ENCODE measurements around the gene RASSF9. TPM values are rescaled to one million over a fixed set of nuclear protein-coding genes. Genes with fewer than 3 reads are reported as not detected.
A peak's percentile ranks its signal among the peaks of the same experiment; 100 is the strongest.

Gene RASSF9
- polyA plus RNA-seq (ENCODE audit: insufficient read length): 2.5 TPM

DNA sequence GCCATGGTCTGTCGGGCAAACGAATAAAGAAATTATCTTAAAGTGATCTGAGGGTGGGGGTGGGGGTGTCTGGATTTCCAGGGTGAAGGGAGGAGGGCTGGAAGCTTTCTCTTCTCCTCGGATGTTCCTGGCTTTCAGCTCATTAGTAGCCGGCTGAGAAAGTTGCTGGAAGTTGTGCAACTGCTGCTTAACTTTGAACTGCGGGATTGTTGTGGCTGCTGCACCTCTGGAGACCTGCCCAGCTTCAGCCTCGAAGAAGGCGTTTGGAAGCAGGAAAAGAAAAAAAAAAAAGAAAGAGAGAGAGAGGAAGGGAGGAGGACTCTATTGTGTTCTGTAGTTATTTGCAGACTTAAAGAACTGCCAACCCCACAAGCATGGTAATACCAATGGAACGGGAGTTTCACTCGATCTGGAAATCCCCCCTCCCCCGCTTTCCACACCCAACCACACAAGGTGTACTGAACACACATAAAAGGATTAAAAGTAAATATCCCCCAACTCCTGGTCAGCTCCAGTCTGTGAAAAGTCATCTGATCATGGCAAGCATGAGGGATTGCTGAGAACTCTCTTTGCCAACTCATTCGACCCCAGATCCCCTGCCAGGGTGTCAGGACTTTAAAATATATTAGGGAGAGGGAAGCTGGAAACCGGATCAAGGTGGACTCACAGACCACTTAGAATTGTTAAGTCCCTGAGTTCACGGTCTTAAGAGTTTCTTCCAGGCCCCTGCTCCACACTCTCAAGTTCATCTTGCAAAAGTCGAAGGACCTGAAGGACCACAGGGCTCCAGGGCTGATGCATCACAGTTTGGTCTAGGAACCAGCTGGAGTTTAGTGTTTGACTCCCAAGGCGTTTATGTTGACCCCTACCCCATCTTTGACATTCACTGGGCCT lies at the start of gene RASSF9:
TSS of gene RASSF9 (minus strand) at position 213 of the 894 bp plus-strand sequence. CDS start at position 5, 208 bp downstream.
- DNase-seq (ENCODE audit: low read depth): peak; percentile 52

DNA sequence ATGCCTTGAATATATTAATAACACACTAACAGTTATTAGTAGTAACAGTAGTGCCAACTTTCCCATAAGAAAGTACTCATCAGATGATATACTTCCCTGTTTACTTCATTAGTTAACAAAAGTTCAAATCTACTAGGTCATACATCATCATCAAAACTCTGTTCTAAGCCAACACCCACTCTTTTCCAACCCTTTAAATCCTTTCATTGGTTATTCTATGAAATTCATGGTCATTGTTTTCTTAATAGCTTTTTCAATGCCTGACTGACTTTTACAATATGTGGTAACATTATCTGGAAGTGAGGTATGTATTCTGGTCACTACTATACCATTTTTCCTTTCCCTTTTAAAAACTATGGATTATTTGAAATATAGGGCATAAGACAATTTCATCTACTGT lies 47.6 kb upstream of the RASSF9 start:
- no peak for DNase-seq (ENCODE audit: low read depth)

GRCh38 chr12:85877459-85877858 lies 41.2 kb upstream of the RASSF9 start:
- no peak for DNase-seq (ENCODE audit: low read depth)

- DNase-seq (ENCODE audit: low read depth): no peak
Measured at GRCh38 chr12:85874031-85874461, 37.8 kb upstream of the RASSF9 start, which contains the start of gene NTS. Gene NTS, plus strand, starts transcription at chr12:85874295. Its CDS starts 109 bp downstream, at chr12:85874404.

GRCh38 chr12:85872497-85873091 lies 36.4 kb upstream of the RASSF9 start:
- peak; percentile 24 for DNase-seq (ENCODE audit: low read depth)

GRCh38 chr12:85866986-85867776 lies 31.0 kb upstream of the RASSF9 start:
- DNase-seq (ENCODE audit: low read depth): peak; percentile 70

DNA sequence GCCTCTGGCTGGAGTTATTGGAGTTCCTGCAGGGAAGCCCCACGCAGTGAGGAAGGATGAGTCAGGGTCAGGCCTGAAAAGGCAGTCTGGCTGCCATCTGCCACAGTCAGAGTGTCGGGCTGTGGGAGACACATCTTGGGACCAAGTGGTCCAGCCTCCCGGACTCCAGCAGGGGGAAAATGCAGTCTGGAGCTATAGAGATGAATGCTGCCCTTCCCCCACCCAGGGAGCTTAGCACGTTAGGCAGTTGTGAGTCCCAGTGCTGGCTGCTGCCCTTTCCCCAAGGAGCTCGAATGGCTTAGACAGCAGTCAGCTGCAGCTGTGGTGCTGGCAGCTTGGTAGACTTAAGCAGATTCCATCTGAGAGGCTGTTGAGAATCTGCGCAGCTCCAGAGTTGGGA lies 29.7 kb upstream of the RASSF9 start:
- no peak for DNase-seq (ENCODE audit: low read depth)

GRCh38 chr12:85856966-85857365 lies 20.8 kb upstream of the RASSF9 start:
- no peak for DNase-seq (ENCODE audit: low read depth)

DNA sequence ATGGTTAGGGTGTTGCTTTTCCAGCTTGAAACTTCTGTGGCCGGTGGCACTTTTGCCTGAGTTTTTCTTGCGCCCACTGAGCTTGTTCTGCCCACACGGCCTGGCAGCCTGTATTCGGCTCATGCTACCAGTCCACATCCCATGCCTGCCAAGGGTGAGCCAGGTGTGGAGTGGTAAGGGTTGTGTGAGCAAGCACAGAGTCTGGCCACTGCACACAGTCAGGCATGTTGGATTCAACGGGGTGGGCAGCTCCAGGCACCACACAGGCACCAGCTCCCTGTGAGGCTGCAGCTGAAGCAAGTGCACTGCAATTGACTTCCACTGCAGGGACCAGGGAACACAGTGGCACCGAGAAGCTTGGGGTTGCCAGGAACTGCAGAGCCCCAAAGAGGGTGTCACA lies 19.1 kb upstream of the RASSF9 start:
- no peak for DNase-seq (ENCODE audit: low read depth)

DNA sequence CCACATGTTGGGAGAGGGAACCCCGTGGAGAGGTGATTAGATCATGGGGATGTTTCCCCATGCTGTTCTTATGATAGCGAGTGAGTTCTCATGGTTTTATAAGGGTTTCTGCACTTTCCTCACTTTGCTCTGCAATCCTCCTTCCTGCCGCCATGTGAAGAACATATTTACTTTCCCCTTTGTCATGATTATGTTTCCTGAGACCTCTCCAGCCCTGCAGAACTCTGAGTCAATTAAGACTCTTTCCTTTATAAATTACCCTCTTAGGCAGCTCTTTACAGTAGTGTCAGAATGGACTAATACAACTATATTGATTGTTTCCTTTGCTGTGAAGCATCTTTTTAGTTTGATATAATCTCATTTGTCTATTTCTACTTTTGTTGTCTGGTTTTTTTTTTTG lies 13.1 kb upstream of the RASSF9 start:
- no peak for DNase-seq (ENCODE audit: low read depth)

DNA sequence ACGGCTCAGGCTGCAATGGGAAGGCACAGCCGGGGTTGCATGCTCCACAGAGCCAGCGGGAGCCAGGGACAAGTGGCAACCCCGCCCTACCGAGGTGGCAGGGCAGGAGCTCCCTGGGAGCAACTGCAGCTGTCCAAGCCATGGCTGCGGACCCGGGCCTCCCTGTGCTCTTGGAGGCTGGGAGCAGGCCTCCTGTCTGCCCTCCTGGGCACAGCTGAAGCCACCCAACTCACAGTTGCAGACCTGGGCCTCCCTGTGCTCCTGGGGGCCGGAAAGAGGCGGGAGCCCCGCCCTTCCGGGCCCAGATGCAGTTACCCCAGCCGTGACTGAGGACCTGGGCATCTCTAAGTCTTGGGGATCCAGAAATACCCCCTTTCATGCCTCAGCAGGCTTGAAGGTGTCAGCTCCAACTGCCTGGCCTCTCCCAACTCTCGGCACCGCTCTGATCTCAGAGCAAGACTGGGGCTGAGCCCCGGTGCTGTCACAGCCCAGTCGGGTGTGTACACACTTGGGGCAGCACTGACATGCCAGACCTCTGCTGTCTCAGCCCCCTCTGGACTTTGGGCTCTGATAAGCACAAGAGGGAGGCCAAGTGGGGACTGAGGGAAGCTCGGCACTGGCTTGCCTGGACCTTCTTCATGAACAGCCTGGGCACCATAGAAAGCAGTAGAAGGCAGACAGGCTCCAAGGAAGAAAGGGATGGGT lies 7.5 kb upstream of the RASSF9 start:
- DNase-seq (ENCODE audit: low read depth): no peak

DNA sequence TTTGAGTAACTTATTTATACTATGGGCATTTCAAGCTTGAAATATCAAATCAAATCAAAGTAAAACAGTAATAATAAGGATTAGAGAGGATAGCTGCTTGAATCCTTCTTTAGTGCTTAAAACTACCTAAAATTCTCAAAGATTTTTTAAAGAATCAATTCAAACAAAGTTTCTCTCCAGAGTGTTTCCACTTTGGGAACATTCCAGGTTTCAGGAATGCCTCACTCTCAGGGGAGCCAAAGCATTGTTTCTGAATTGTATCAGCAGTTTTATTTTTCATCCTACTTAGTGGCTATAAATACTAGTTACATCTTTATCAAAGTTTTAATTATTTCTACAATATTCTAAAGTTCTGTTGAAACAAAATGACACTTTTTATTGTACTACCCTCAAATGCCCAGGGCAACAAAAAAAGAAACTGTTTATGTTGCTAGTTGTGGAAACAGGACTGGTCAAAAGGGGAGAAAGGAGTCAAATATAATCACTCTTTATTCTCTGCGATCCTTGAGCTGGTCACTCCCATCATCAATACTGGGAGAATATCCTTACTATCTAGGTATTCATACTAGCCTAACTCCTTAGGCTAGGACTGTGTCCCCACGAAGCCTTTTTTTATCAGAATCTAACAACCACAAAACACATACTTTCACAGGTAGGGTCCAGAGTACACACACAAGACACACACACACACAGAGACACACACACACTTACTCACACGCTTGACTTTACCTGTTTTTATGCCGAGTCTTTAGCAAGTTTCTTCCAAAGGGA lies 598 bp downstream of the RASSF9 start:
- peak; percentile 28 for DNase-seq (ENCODE audit: low read depth)

- DNase-seq (ENCODE audit: low read depth): no peak
Measured at GRCh38 chr12:85834378-85834777, 1.8 kb downstream of the RASSF9 start.

DNA sequence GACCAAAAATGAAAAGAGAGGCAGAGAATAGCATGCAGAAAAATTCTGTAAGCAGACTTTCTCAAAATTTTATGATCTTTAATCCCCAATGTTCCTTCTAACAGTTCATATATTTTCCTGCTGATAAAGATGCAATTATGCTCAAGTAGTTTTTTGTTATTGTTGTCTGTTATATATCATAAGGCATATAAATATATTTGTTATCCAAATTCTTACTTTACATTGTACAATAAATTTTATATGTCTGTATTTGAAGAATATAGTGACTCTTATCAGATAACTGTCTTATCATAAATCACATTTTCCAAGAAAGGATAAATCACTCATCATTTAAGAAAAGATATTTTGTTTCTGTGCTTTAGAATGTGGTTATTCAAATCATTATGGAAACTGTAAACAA lies 2.6 kb downstream of the RASSF9 start:
- no peak for DNase-seq (ENCODE audit: low read depth)

DNA sequence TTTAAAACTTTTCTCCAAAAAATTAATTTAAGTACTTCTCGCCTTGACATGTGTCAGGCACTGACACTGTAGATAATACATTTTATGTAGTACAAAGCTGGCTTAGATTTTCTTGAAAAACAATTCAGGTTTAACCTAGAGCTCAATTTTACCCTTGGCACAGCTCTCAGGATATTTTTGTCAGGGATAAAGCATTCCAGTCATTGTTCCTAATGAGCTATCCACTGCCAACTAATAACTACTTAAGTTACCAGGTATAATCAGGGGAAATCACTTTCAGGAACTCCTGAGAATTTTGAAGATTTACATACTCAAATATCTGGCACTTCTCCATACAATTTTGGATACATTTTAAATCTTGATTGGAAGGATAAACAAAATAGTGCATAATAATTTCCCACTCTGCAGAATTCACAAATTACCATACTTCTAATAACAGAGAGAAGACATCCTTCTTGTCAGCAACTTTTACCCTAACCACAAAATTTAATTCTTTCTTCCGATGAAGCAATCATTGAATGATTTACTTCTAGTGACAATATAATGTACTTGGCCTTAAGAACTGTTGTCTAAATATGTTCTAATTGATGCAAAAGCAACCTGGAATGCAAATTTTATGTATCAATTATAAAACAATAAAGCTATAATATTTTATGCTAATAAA lies 4.8 kb downstream of the RASSF9 start:
- DNase-seq (ENCODE audit: low read depth): no peak

- DNase-seq (ENCODE audit: low read depth): no peak
Measured at GRCh38 chr12:85829391-85829790, 6.8 kb downstream of the RASSF9 start.

DNA sequence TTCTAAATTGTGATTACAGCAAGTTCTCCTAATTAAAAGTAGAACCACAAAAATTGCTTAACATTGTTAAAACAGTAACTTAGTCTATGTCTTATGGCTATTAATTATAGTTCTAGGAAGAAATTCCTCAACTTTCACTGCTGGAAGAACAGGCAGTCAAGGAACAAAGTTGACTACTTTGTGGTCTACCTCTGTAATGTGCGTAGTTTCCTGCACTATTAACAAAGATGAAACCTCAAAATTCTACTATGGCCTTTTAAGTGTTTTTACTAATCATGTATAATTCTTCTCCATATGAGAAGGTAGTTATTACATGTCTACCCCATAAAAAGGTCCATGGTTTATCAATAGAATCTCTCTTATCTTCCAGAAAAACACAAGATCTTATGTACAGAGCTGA lies 7.6 kb downstream of the RASSF9 start:
- DNase-seq (ENCODE audit: low read depth): no peak

DNA sequence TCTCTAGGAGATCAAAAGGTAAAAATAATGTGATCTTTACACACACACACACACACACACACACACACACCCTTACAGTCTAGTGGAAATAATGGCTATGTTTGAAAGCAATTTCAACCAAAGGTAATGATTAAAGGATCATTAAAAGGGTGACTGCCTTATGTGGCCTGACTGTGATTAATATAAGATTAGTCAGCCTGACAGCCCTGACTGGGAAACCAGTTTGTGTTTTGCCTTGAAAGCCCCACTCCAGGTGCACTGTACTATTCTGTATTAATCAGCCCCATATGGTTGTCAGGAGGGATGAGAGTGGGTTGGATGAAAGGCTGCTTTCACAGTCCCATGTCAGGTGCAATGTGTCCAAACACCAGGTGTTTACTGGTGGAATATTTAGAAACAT lies 10.5 kb downstream of the RASSF9 start:
- DNase-seq (ENCODE audit: low read depth): no peak

DNA sequence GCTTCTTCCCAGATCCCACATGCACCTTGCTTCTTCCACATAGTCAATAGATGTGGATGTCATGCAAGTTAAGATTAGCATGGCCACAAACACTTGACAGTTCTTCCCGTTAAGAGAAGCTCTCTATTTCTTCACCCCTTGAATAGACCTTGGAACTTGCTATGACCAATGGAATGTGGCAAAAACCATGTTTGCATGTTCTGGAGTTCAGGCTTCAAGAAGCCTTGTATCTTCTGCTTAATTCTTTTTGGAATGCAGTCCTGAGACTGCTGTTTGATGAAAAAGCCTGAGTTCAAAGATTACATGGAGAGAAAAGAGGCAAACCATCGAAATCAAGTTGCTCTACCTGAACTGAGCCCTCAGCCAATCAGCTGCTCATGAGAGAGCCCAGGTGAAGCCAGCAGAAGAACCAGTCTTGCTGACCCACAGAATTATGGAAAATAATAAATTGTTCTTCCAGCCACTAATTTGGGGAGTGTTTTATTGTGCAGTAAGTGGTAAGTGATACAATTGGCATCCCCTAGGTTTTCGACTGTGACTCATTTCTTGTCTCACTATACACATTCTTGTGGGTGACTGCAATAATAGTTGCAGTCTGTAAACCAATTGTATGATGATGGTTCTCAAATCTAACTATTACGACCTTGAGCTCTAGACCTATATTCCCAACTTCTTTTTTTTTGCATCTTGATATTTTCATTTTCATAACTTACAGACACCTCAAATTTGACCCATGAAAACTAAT lies 12.6 kb downstream of the RASSF9 start:
- no peak for DNase-seq (ENCODE audit: low read depth)

GRCh38 chr12:85821759-85822158 lies 14.4 kb downstream of the RASSF9 start:
- no peak for DNase-seq (ENCODE audit: low read depth)

All from forelimb muscle (tissue), 1 donor.